22Rv1 (cell line): Measurements from ENCODE around the gene PTCH2.

Source experiments
- CTCF ChIP-seq: fragments of 450-650 bp; IDR thresholded peaks from 2 replicates; pipeline ENCODE4 v1.5.1; 2017; ENCODE audit warnings: mild to moderate bottlenecking
- ZFX ChIP-seq: fragments of 450-650 bp; IDR thresholded peaks from 2 replicates; pipeline ENCODE4 v1.6.1; 2017; ENCODE audit warnings: antibody characterized with exemption, borderline replicate concordance

GRCh38 chr1:44783697-44784093 is 59.4 kb downstream of the PTCH2 start:
- TF ChIP-seq CTCF, result no peak
- TF ChIP-seq ZFX, result no peak
